HEK293T (cell line): ENCODE results near the gene KRTAP13-1.

Experiments
- CTBP1 ChIP-seq: fragments of 450-650 bp; IDR thresholded peaks from 2 replicates; pipeline ENCODE4 v1.6.1; 2016; ENCODE audit warnings: borderline replicate concordance
- ELF4 ChIP-seq: fragments of 450-650 bp; IDR thresholded peaks from 2 replicates; pipeline ENCODE4 v1.6.1; 2017; ENCODE audit warnings: antibody characterized with exemption
- FOXA1 ChIP-seq: fragments of 450-650 bp; IDR thresholded peaks from 2 replicates; pipeline ENCODE4 v1.6.1; 2016; ENCODE audit warnings: mild to moderate bottlenecking
- FOXK2 ChIP-seq: fragments of 450-650 bp; IDR thresholded peaks from 2 replicates; pipeline ENCODE4 v1.6.1; 2016; ENCODE audit warnings: mild to moderate bottlenecking
- FOXM1 ChIP-seq: fragments of 450-650 bp; IDR thresholded peaks from 2 replicates; pipeline ENCODE4 v1.6.1; 2017; ENCODE audit warnings: mild to moderate bottlenecking, borderline replicate concordance
- LEF1 ChIP-seq: fragments of 450-650 bp; IDR thresholded peaks from 2 replicates; pipeline ENCODE4 v1.6.1; 2017; ENCODE audit warnings: mild to moderate bottlenecking, borderline replicate concordance
- SP1 ChIP-seq: fragments of 450-650 bp; IDR thresholded peaks from 2 replicates; pipeline ENCODE4 v1.6.1; 2017
- SUZ12 ChIP-seq: fragments of 450-650 bp; IDR thresholded peaks from 2 replicates; pipeline ENCODE4 v1.6.1; 2016; ENCODE audit warnings: mild to moderate bottlenecking
- TARDBP ChIP-seq: fragments of 450-650 bp; IDR thresholded peaks from 2 replicates; pipeline ENCODE4 v1.6.1; 2016
- ZNF384 ChIP-seq: fragments of 450-650 bp; IDR thresholded peaks from 2 replicates; pipeline ENCODE4 v1.6.1; 2016

- TF ChIP-seq ELF4 (no peak), FOXM1 (no peak), CTBP1 (no peak), FOXA1 (no peak), TARDBP (no peak), ZNF384 (no peak), FOXK2 (no peak), LEF1 (no peak), SUZ12 (no peak), SP1 (no peak)
Observed at GRCh38 chr21:30425826-30426225, 30.0 kb downstream of the KRTAP13-1 start, which contains the start of gene KRTAP13-3.
